ENCODE results near the gene EML6. TPM values are rescaled to one million over a fixed set of nuclear protein-coding genes. Genes with fewer than 3 reads are reported as not detected.

Gene EML6
- total and polyA plus RNA-seq, 10 of the 15 experiments (the other 5 are each of a cell fraction or from before 2014, with no cell fraction given), result 0.09 to 0.67 (median 0.21) TPM

DNA sequence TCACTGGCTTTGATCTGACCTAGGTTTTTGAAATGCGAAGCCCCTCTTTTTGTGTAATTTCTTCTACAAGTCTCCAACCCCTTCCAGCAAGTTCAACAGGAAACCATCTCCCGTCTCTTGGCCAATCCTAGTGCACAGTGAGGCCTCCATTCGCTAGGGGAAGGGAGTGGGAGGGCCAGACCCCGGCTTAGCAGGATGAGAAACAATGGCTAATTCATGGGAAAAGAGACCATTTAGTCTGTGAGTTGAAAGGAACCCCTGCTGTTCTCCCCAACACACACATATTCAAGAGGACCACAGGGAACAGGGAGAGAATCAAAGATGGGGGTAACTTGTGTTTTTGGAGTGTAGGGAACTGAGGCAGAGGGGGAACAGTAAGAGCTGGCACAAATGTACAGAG, 243.8 kb downstream of the EML6 start (continued):
- TF ChIP-seq, protein P1, sequence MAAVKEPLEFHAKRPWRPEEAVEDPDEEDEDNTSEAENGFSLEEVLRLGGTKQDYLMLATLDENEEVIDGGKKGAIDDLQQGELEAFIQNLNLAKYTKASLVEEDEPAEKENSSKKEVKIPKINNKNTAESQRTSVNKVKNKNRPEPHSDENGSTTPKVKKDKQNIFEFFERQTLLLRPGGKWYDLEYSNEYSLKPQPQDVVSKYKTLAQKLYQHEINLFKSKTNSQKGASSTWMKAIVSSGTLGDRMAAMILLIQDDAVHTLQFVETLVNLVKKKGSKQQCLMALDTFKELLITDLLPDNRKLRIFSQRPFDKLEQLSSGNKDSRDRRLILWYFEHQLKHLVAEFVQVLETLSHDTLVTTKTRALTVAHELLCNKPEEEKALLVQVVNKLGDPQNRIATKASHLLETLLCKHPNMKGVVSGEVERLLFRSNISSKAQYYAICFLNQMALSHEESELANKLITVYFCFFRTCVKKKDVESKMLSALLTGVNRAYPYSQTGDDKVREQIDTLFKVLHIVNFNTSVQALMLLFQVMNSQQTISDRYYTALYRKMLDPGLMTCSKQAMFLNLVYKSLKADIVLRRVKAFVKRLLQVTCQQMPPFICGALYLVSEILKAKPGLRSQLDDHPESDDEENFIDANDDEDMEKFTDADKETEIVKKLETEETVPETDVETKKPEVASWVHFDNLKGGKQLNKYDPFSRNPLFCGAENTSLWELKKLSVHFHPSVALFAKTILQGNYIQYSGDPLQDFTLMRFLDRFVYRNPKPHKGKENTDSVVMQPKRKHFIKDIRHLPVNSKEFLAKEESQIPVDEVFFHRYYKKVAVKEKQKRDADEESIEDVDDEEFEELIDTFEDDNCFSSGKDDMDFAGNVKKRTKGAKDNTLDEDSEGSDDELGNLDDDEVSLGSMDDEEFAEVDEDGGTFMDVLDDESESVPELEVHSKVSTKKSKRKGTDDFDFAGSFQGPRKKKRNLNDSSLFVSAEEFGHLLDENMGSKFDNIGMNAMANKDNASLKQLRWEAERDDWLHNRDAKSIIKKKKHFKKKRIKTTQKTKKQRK (IDR thresholded peaks at IDR 0.05; ENCODE audit: low read depth, low read length), result no peak
- no peak for TF ChIP-seq BRCA1 (IDR thresholded peaks at IDR 0.05; ENCODE audit: low read depth, low read length)
- TF ChIP-seq RCOR1 (conservative IDR thresholded peaks at IDR 0.05; ENCODE audit: low read depth, low read length), result no peak
- no peak for TF ChIP-seq IRF4 (IDR thresholded peaks at IDR 0.05; ENCODE audit: low read depth, low read length)
- TF ChIP-seq, protein P2, sequence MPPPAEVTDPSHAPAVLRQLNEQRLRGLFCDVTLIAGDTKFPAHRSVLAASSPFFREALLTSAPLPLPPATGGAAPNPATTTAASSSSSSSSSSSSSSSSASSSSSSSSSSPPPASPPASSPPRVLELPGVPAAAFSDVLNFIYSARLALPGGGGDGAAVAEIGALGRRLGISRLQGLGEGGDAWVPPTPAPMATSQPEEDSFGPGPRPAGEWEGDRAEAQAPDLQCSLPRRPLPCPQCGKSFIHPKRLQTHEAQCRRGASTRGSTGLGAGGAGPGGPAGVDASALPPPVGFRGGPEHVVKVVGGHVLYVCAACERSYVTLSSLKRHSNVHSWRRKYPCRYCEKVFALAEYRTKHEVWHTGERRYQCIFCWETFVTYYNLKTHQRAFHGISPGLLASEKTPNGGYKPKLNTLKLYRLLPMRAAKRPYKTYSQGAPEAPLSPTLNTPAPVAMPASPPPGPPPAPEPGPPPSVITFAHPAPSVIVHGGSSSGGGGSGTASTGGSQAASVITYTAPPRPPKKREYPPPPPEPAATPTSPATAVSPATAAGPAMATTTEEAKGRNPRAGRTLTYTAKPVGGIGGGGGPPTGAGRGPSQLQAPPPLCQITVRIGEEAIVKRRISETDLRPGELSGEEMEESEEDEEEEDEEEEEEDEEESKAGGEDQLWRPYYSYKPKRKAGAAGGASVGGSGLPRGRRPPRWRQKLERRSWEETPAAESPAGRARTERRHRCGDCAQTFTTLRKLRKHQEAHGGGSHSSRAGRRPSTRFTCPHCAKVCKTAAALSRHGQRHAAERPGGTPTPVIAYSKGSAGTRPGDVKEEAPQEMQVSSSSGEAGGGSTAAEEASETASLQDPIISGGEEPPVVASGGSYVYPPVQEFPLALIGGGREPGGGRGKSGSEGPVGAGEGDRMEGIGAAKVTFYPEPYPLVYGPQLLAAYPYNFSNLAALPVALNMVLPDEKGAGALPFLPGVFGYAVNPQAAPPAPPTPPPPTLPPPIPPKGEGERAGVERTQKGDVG (CRISPR knock-in tag; IDR thresholded peaks at IDR 0.05), result no peak
- no peak for TF ChIP-seq PAX5 (IDR thresholded peaks at IDR 0.05; ENCODE audit: borderline replicate concordance, low read depth, low read length)
- no peak for TF ChIP-seq BCL11A (IDR thresholded peaks at IDR 0.05; ENCODE audit: low read depth, low read length)

Data from GM12878 (cell line).